Subcutaneous abdominal adipose tissue (tissue), 5 donors: ENCODE results near the gene CUL1.

Experiments
- H3K27ac ChIP-seq: one replicate; pipeline ENCODE4 v1.7.0; 2013; ENCODE audit warnings: low read depth, mild to moderate bottlenecking, inconsistent platforms, low read length, moderate library complexity
- H3K27me3 ChIP-seq, 5 donors: one replicate each; pipeline ENCODE4 v1.7.0; 2013; ENCODE audit warnings: low read length in 5 of 5, inconsistent platforms in 1 of 5; ENCODE audit not compliant: control insufficient read depth in 5 of 5, insufficient read depth in 4 of 5
- H3K36me3 ChIP-seq, 5 donors: one replicate each; pipeline ENCODE4 v1.7.0; 2013; ENCODE audit warnings: low read length in 5 of 5; ENCODE audit not compliant: control insufficient read depth in 5 of 5, insufficient read depth in 5 of 5
- H3K4me1 ChIP-seq, 5 donors: one replicate each; pipeline ENCODE4 v1.7.0; 2013; ENCODE audit warnings: low read length in 5 of 5, mild to moderate bottlenecking in 3 of 5, moderate library complexity in 1 of 5; ENCODE audit not compliant: control insufficient read depth in 5 of 5, insufficient read depth in 5 of 5
- H3K4me3 ChIP-seq, 5 donors: one replicate each; pipeline ENCODE4 v1.7.0; 2013; ENCODE audit warnings: low read length in 5 of 5, low read depth in 1 of 5
- H3K9ac ChIP-seq, 5 donors: one replicate each; pipeline ENCODE4 v1.7.0; 2013; ENCODE audit warnings: low read length in 5 of 5, mild to moderate bottlenecking in 4 of 5, moderate library complexity in 3 of 5
- H3K9me3 ChIP-seq, 5 donors: one replicate each; pipeline ENCODE4 v1.7.0; 2013; ENCODE audit warnings: low read length in 5 of 5; ENCODE audit not compliant: control insufficient read depth in 5 of 5
- donor health status: healthy.
- donor health status: healthy.
- donor health status: healthy.
- donor health status: healthy.
- donor health status: healthy.

CUL1 gene

DNA sequence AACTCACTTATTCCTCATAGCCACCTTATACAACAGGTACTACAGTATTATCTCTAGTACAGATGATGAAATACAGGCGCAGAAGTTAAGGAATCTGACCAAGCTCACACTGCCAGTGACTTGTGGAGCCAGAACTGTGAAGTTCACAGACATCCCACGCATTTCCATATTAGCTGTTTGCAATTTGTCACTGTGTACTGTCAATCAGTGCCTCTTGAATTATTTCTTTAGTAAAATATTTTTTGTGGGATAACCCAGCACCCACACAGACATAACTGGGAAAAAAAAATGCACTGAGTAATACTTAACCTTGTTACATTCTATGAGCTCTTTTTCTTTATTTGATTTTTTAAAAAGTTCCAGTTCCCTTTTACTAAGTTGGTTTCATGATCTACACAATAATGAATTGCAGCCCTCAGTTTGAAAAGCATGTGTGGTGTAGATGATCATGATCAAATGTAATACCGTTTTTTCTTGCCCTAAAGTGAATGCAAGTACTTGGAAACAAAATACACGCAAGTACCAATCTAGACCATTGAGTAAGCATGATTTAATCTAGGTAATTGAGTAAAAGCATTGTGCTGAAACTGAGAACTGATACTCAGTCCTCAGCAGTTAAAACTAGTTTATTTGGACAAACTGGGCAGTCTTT, 14.1 kb downstream of the CUL1 start:
- Histone ChIP-seq H3K36me3 (no peaks in the 10 kb centered on the region), H3K27me3 (no peaks in the 10 kb centered on the region), H3K4me1 (peaks cover 2 to 36% (median 27%) of the 10 kb centered on the region in 5 donors), H3K9ac (no peak overlapping the region), H3K9me3 (peaks cover 0 to 4% (median 0%) of the 10 kb centered on the region in 5 donors), H3K27ac (no peak overlapping the region), H3K4me3 (no peak overlapping the region)

DNA sequence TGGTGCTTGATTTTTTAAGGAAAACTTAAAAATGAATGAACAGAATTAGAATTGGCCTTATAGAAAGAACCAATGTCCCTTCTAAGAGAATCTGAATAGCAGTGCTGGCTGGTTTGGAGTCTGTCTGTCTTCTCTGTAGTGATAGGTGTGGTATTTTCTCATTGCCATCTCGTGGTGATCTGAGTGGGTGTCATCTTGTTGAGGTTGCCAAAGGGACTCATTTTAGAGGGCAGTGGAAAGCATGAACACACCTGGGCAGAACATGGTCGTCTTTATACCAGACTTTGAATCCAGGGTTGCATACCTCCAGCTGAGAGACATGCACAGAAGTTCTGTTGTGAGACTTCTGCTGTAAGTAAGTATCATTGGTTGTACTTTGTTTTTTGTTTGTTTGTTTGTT, 15.8 kb downstream of the CUL1 start:
- H3K27ac ChIP-seq = no peak overlapping the region
- H3K9me3 ChIP-seq = peaks cover 0 to 4% (median 0%) of the 10 kb centered on the region in 5 donors
- H3K4me3 ChIP-seq = no peak overlapping the region
- H3K4me1 ChIP-seq = peaks cover 0 to 28% (median 16%) of the 10 kb centered on the region in 5 donors
- no peak overlapping the region for H3K9ac ChIP-seq
- H3K36me3 ChIP-seq = no peaks in the 10 kb centered on the region
- H3K27me3 ChIP-seq = no peaks in the 10 kb centered on the region

- Histone ChIP-seq H3K4me1 (peaks cover 0 to 29% (median 19%) of the 10 kb centered on the region in 5 donors), H3K27ac (no peak overlapping the region), H3K4me3 (no peak overlapping the region), H3K9ac (no peak overlapping the region), H3K9me3 (peaks cover 0 to 4% (median 0%) of the 10 kb centered on the region in 5 donors), H3K36me3 (no peaks in the 10 kb centered on the region), H3K27me3 (no peaks in the 10 kb centered on the region)
Measured at GRCh38 chr7:148715027-148715426, 16.3 kb downstream of the CUL1 start.

- H3K36me3 ChIP-seq = no peaks in the 10 kb centered on the region
Measured at GRCh38 chr7:148717266-148717793, 18.6 kb downstream of the CUL1 start.

DNA sequence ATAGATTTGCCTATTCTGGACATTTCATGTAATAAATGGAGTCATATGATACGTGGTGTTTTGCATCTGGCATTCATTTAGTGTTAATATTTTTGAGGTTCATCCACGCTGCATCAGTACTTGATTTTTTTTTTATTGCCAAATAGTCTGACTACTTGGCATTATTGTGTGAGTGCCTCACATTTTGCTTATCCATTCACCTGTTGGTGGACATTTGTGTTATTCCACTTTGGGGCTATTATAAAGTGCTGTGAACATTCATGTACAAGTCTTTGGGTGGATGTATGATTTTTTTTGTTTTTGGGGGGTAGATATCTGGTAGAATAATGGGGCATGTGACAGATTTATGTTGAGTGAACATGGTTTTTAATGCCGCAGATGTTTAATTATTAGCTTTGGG, 19.7 kb downstream of the CUL1 start:
- Histone ChIP-seq H3K27me3 (no peaks in the 10 kb centered on the region), H3K36me3 (no peaks in the 10 kb centered on the region), H3K4me3 (no peak overlapping the region), H3K27ac (no peak overlapping the region), H3K4me1 (peaks cover 0 to 43% (median 29%) of the 10 kb centered on the region in 5 donors), H3K9ac (no peak overlapping the region), H3K9me3 (peaks cover 0 to 4% (median 0%) of the 10 kb centered on the region in 5 donors)

More at GRCh38 chr7:148717266-148717793, 18.6 kb downstream of the CUL1 start:
- peaks cover 0 to 38% (median 19%) of the 10 kb centered on the region in 5 donors for H3K4me1 ChIP-seq
- no peaks in the 10 kb centered on the region for H3K27me3 ChIP-seq
- peaks cover 0 to 4% (median 0%) of the 10 kb centered on the region in 5 donors for H3K9me3 ChIP-seq
- no peak overlapping the region for H3K4me3 ChIP-seq
- no peak overlapping the region for H3K9ac ChIP-seq
- H3K27ac ChIP-seq = no peak overlapping the region

GRCh38 chr7:148719753-148720152, 21.1 kb downstream of the CUL1 start:
- H3K27me3 ChIP-seq = no peaks in the 10 kb centered on the region
- peaks cover 0 to 44% (median 31%) of the 10 kb centered on the region in 5 donors for H3K4me1 ChIP-seq
- no peak overlapping the region for H3K4me3 ChIP-seq
- H3K27ac ChIP-seq = no peak overlapping the region
- peaks cover 0 to 4% (median 0%) of the 10 kb centered on the region in 5 donors for H3K9me3 ChIP-seq
- H3K9ac ChIP-seq = no peak overlapping the region
- no peaks in the 10 kb centered on the region for H3K36me3 ChIP-seq

- Histone ChIP-seq H3K4me3 (no peak overlapping the region), H3K9ac (no peak overlapping the region), H3K27me3 (no peaks in the 10 kb centered on the region), H3K4me1 (peaks cover 0 to 39% (median 31%) of the 10 kb centered on the region in 5 donors), H3K9me3 (peaks cover 0 to 4% (median 0%) of the 10 kb centered on the region in 5 donors), H3K36me3 (no peaks in the 10 kb centered on the region), H3K27ac (no peak overlapping the region)
Measured at GRCh38 chr7:148720472-148720871, 21.8 kb downstream of the CUL1 start.

- H3K27ac ChIP-seq = no peak overlapping the region
- no peaks in the 10 kb centered on the region for H3K36me3 ChIP-seq
- H3K4me1 ChIP-seq = peaks cover 0 to 39% (median 32%) of the 10 kb centered on the region in 5 donors
- no peaks in the 10 kb centered on the region for H3K27me3 ChIP-seq
- H3K9ac ChIP-seq = no peak overlapping the region
- H3K4me3 ChIP-seq = no peak overlapping the region
- peaks cover 0 to 4% (median 0%) of the 10 kb centered on the region in 5 donors for H3K9me3 ChIP-seq
Measured at GRCh38 chr7:148721390-148721789, 22.7 kb downstream of the CUL1 start.

GRCh38 chr7:148722340-148723165, 23.9 kb downstream of the CUL1 start:
- Histone ChIP-seq H3K4me1 (peaks cover 0 to 40% (median 37%) of the 10 kb centered on the region in 5 donors), H3K27me3 (no peaks in the 10 kb centered on the region), H3K36me3 (no peaks in the 10 kb centered on the region), H3K27ac (no peak overlapping the region), H3K9ac (no peak overlapping the region), H3K9me3 (no peaks in the 10 kb centered on the region), H3K4me3 (peak overlapping the region in 1 of 5 donors; percentile 11)

DNA sequence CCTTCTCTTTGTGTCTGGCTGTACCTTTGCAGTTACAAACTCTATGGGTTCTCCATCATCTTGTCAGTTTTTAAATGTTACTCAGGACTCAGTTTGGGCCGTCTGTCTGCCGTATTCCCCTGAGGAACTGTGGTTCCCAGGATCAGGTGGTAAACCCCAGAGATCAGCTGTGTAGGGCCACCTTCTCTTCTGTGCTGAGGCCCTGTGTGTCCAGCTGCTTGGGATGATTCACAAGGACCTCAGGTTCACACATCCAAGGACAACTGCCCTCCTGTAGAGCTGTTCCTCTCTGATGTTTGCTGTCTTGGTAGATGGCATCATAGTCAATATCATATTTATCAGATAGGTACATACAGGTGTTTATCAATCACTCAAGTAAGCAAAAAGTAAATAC, 24.5 kb downstream of the CUL1 start:
- Histone ChIP-seq H3K9me3 (no peaks in the 10 kb centered on the region), H3K9ac (no peak overlapping the region), H3K4me3 (peak overlapping the region in 1 of 5 donors; percentile 11), H3K4me1 (peaks cover 0 to 38% (median 35%) of the 10 kb centered on the region in 5 donors), H3K36me3 (no peaks in the 10 kb centered on the region), H3K27ac (no peak overlapping the region), H3K27me3 (no peaks in the 10 kb centered on the region)
